Measurements from ENCODE around the gene REPIN1.

GRCh38 chr7:150398108-150398964, 29.7 kb downstream of the REPIN1 start:
- TF ChIP-seq MAX (IDR thresholded peaks at IDR 0.05) (no peak), CTCF (IDR thresholded peaks at IDR 0.05 in 2 of 3, conservative IDR thresholded peaks at IDR 0.05 in 1 of 3; ENCODE audit: borderline replicate concordance in 1 of 3, insufficient read depth in 1 of 3, low read depth in 2 of 3, low read length in 2 of 3) (no peak), POLR2A (IDR thresholded peaks at IDR 0.05; ENCODE audit: borderline replicate concordance, extremely low read depth, insufficient read depth, insufficient read length) (no peak), ELF1 (IDR thresholded peaks at IDR 0.05; ENCODE audit: borderline replicate concordance, low read depth) (no peak), CBX3 (IDR thresholded peaks at IDR 0.05; ENCODE audit: low read depth) (no peak), ZNF274 (IDR thresholded peaks at IDR 0.05; ENCODE audit: low read depth, low read length) (no peak), ZFX (IDR thresholded peaks at IDR 0.05) (no peak), TCF7L2 (IDR thresholded peaks at IDR 0.05; ENCODE audit: borderline replicate concordance, extremely low read depth, insufficient read depth, insufficient read length) (no peak), POLR2AphosphoS5 (IDR thresholded peaks at IDR 0.05; ENCODE audit: low read depth, low read length) (no peak), EZH2phosphoT487 (IDR thresholded peaks at IDR 0.05; ENCODE audit: borderline replicate concordance) (no peak), RAD21 (IDR thresholded peaks at IDR 0.05; ENCODE audit: low read depth) (no peak)
